Measurements from ENCODE around the gene PHACTR2.

PHACTR2 gene

GRCh38 chr6:143700684-143701348 lies 23.1 kb downstream of the PHACTR2 start:
- H3K27me3 Mint-ChIP-seq, result no peaks in the 10 kb centered on the region
- H3K9me3 Mint-ChIP-seq (ENCODE audit: low read depth), result no peaks in the 10 kb centered on the region
- no peak overlapping the region for H3K27ac Mint-ChIP-seq
- H3K4me1 Mint-ChIP-seq (ENCODE audit: low read depth), result peaks cover 2% of the 10 kb centered on the region
- H3K36me3 Mint-ChIP-seq, result no peaks in the 10 kb centered on the region
- no peak overlapping the region for H3K4me3 Mint-ChIP-seq

GRCh38 chr6:143701349-143702234 lies 23.8 kb downstream of the PHACTR2 start:
- Mint-ChIP-seq H3K4me3 (no peak overlapping the region), H3K27ac (no peak overlapping the region), H3K27me3 (no peaks in the 10 kb centered on the region), H3K36me3 (no peaks in the 10 kb centered on the region), H3K9me3 (ENCODE audit: low read depth) (no peaks in the 10 kb centered on the region), H3K4me1 (ENCODE audit: low read depth) (peaks cover 2% of the 10 kb centered on the region)

GRCh38 chr6:143705569-143705968 lies 27.8 kb downstream of the PHACTR2 start:
- Mint-ChIP-seq H3K4me3 (no peak overlapping the region), H3K27me3 (no peaks in the 10 kb centered on the region), H3K27ac (no peak overlapping the region), H3K4me1 (ENCODE audit: low read depth) (no peaks in the 10 kb centered on the region), H3K9me3 (ENCODE audit: low read depth) (peaks cover 9% of the 10 kb centered on the region), H3K36me3 (peaks cover 11% of the 10 kb centered on the region)

- Mint-ChIP-seq H3K27me3 (no peaks in the 10 kb centered on the region), H3K9me3 (ENCODE audit: low read depth) (peaks cover 9% of the 10 kb centered on the region), H3K4me3 (no peak overlapping the region), H3K4me1 (ENCODE audit: low read depth) (no peaks in the 10 kb centered on the region), H3K27ac (no peak overlapping the region), H3K36me3 (peaks cover 11% of the 10 kb centered on the region)
Observed at GRCh38 chr6:143707697-143708096, 29.9 kb downstream of the PHACTR2 start.

DNA sequence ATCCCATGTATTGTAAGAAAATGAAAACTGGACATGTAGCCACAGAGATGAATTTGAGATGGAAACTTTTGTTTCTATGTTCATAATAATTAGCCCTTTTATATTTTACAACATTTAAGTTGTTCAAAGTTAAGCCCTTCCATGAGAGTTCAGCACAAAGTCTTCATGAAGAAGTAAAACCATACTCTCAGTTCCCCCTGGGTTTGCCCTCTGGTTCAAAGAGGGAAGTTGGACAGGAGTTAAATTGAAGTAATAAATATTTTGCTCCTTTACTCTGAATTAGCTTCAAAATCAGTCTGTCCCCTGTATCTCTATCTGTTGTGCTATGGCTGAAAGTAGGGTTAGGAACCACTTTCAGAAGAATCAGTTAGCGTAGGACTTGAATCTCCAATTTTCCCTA lies 31.1 kb downstream of the PHACTR2 start:
- no peaks in the 10 kb centered on the region for H3K27me3 Mint-ChIP-seq
- H3K27ac Mint-ChIP-seq, result no peak overlapping the region
- no peaks in the 10 kb centered on the region for H3K4me1 Mint-ChIP-seq (ENCODE audit: low read depth)
- no peak overlapping the region for H3K4me3 Mint-ChIP-seq
- H3K9me3 Mint-ChIP-seq (ENCODE audit: low read depth), result peaks cover 9% of the 10 kb centered on the region
- peaks cover 13% of the 10 kb centered on the region for H3K36me3 Mint-ChIP-seq

DNA sequence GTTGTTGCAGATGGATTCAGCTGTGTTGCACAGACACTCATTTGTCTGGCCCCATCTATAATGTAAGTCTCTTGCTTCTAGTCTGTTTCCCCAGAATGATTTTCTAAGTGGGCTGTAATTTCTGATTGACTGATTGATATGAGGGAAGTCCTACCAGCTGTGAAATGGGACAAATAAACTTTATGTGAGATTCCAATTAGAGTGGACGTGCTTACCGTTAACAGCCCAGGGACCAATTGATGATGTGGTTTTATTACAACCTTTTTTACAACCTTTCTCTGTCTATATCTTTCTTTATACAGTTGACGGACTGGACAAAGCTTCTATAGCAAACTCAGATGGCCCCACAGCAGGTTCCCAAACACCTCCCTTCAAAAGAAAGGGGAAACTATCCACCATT lies 33.9 kb downstream of the PHACTR2 start:
- H3K9me3 Mint-ChIP-seq (ENCODE audit: low read depth), result peaks cover 9% of the 10 kb centered on the region
- no peak overlapping the region for H3K4me3 Mint-ChIP-seq
- no peak overlapping the region for H3K27ac Mint-ChIP-seq
- no peaks in the 10 kb centered on the region for H3K4me1 Mint-ChIP-seq (ENCODE audit: low read depth)
- peaks cover 17% of the 10 kb centered on the region for H3K36me3 Mint-ChIP-seq
- H3K27me3 Mint-ChIP-seq, result no peaks in the 10 kb centered on the region

GRCh38 chr6:143718472-143718871 lies 40.7 kb downstream of the PHACTR2 start:
- Mint-ChIP-seq H3K9me3 (ENCODE audit: low read depth) (no peaks in the 10 kb centered on the region), H3K27ac (no peak overlapping the region), H3K36me3 (peaks cover 15% of the 10 kb centered on the region), H3K27me3 (no peaks in the 10 kb centered on the region), H3K4me1 (ENCODE audit: low read depth) (no peaks in the 10 kb centered on the region), H3K4me3 (no peak overlapping the region)

- no peak overlapping the region for H3K27ac Mint-ChIP-seq
- no peak overlapping the region for H3K4me3 Mint-ChIP-seq
- H3K9me3 Mint-ChIP-seq (ENCODE audit: low read depth), result no peaks in the 10 kb centered on the region
- H3K36me3 Mint-ChIP-seq, result peaks cover 17% of the 10 kb centered on the region
- no peaks in the 10 kb centered on the region for H3K4me1 Mint-ChIP-seq (ENCODE audit: low read depth)
- no peaks in the 10 kb centered on the region for H3K27me3 Mint-ChIP-seq
Observed at GRCh38 chr6:143721642-143722041, 43.9 kb downstream of the PHACTR2 start.

GRCh38 chr6:143724876-143725275 lies 47.1 kb downstream of the PHACTR2 start:
- Mint-ChIP-seq H3K4me1 (ENCODE audit: low read depth) (peaks cover 4% of the 10 kb centered on the region), H3K36me3 (peaks cover 20% of the 10 kb centered on the region), H3K27me3 (no peaks in the 10 kb centered on the region), H3K9me3 (ENCODE audit: low read depth) (no peaks in the 10 kb centered on the region), H3K4me3 (no peak overlapping the region), H3K27ac (no peak overlapping the region)

DNA sequence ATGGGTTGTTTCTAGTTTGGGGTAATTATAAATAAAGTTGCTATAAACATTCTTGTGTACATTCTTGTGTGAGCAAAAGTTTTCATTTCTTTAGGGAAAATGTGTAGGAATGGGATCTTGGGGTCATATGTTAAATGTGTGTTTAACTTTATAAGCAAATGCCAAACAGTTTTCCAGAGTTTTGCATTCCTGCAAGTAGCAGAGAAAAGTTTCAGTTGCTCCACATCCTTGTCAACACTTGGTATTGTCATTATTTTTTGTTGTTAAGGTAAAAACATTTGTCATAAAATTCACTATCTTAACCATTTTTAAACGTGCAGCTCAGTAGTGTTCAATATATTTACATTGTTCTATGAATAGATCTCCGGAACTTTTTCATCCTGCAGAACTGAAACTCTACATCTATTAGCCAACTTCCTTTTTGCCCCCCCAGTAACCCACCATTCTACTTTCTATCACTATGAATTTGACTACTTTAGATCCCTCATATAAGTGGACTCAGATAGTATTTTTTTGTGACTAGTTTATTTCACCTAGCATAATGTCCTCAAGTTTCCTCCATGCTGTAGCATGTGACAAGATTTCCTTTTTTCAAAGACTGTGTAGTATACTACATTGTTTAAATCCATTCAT lies 48.4 kb downstream of the PHACTR2 start:
- peaks cover 4% of the 10 kb centered on the region for H3K4me1 Mint-ChIP-seq (ENCODE audit: low read depth)
- no peak overlapping the region for H3K4me3 Mint-ChIP-seq
- H3K27me3 Mint-ChIP-seq, result no peaks in the 10 kb centered on the region
- H3K27ac Mint-ChIP-seq, result no peak overlapping the region
- peaks cover 17% of the 10 kb centered on the region for H3K36me3 Mint-ChIP-seq
- H3K9me3 Mint-ChIP-seq (ENCODE audit: low read depth), result no peaks in the 10 kb centered on the region

DNA sequence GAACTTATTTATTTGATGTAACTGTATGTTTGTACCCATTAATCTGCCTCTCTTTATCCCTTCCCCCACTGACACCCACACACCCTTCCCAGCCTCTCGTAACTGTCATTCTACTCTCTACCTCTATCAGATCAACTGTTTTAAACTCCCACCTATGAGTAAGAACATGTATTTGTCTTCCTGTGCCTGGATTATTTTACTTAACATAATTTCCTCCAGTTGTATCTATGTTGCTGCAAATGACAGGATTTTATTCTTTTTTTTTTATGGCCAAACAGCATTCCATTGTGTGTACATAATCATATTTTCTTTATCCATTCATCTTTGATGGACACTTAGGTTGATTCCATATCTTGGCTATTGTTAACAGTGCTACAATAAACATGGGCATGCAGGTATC lies 49.3 kb downstream of the PHACTR2 start:
- Mint-ChIP-seq H3K27ac (no peak overlapping the region), H3K27me3 (no peaks in the 10 kb centered on the region), H3K36me3 (peaks cover 17% of the 10 kb centered on the region), H3K9me3 (ENCODE audit: low read depth) (no peaks in the 10 kb centered on the region), H3K4me3 (no peak overlapping the region), H3K4me1 (ENCODE audit: low read depth) (peaks cover 9% of the 10 kb centered on the region)

- H3K27ac Mint-ChIP-seq, result no peak overlapping the region
- H3K27me3 Mint-ChIP-seq, result no peaks in the 10 kb centered on the region
- no peak overlapping the region for H3K4me3 Mint-ChIP-seq
- peaks cover 24% of the 10 kb centered on the region for H3K4me1 Mint-ChIP-seq (ENCODE audit: low read depth)
- peaks cover 7% of the 10 kb centered on the region for H3K36me3 Mint-ChIP-seq
- no peaks in the 10 kb centered on the region for H3K9me3 Mint-ChIP-seq (ENCODE audit: low read depth)
Observed at GRCh38 chr6:143731789-143732188, 54.0 kb downstream of the PHACTR2 start.

GRCh38 chr6:143732536-143732935 lies 54.8 kb downstream of the PHACTR2 start:
- H3K36me3 Mint-ChIP-seq, result peaks cover 7% of the 10 kb centered on the region
- H3K4me1 Mint-ChIP-seq (ENCODE audit: low read depth), result peaks cover 20% of the 10 kb centered on the region
- H3K27me3 Mint-ChIP-seq, result no peaks in the 10 kb centered on the region
- H3K27ac Mint-ChIP-seq, result no peak overlapping the region
- H3K9me3 Mint-ChIP-seq (ENCODE audit: low read depth), result no peaks in the 10 kb centered on the region
- H3K4me3 Mint-ChIP-seq, result no peak overlapping the region

- no peaks in the 10 kb centered on the region for H3K27me3 Mint-ChIP-seq
- peaks cover 9% of the 10 kb centered on the region for H3K36me3 Mint-ChIP-seq
- H3K27ac Mint-ChIP-seq, result no peak overlapping the region
- no peak overlapping the region for H3K4me3 Mint-ChIP-seq
- H3K9me3 Mint-ChIP-seq (ENCODE audit: low read depth), result no peaks in the 10 kb centered on the region
- H3K4me1 Mint-ChIP-seq (ENCODE audit: low read depth), result peaks cover 20% of the 10 kb centered on the region
Observed at GRCh38 chr6:143733510-143733909, 55.7 kb downstream of the PHACTR2 start.

DNA sequence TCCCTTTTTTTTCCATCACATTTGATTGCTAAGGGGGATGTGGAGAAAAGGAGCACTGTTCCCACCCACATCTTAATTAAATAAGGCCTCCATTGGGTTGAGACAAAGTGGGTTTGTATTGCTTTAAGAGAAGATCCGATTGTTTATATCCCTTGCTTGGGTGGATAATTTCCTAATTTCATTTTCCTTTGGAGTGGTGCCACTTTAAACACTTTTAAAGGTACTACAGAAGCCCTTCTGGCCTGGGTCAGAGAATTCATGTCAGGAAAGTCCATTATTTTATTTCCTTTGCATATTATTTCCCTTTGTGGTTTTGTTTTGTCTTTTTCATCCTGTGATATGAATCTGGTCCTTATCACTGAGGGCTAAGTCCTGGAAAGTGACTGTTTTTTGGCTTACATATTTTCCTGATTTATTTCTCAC lies 56.9 kb downstream of the PHACTR2 start:
- Mint-ChIP-seq H3K9me3 (ENCODE audit: low read depth) (no peaks in the 10 kb centered on the region), H3K4me3 (no peak overlapping the region), H3K27ac (no peak overlapping the region), H3K4me1 (ENCODE audit: low read depth) (peaks cover 21% of the 10 kb centered on the region), H3K27me3 (no peaks in the 10 kb centered on the region), H3K36me3 (peaks cover 10% of the 10 kb centered on the region)

All from activated naive CD8-positive, alpha-beta T cell (primary cell).